Caco-2 (cell line): Measurements from ENCODE around the gene CCNG1. TPM values are rescaled to one million over a fixed set of nuclear protein-coding genes. Genes with fewer than 3 reads are reported as not detected.
"Not testable (repeated sequence)": the region's sequence is repeated elsewhere in the genome, so short reads cannot be mapped to it uniquely, and the experiment has no call there.

Experiments
- BruUV-seq: library from RNA; stranded (reverse); fragments of 400-500 nt; replicated peaks from 2 replicates; lab custom pipeline; 2021; lab: Mats Ljungman, UMichigan
- CTCF ChIA-PET: fragments of 300-600 bp; sonication (Branson Sonifier 250); formaldehyde crosslinking; loops from one replicate; lab custom pipeline; 2022; ENCODE audit warnings: antibody characterized with exemption; lab: Charles Lee
- POLR2A ChIA-PET: fragments of 300-600 bp; sonication (Branson Sonifier 250); formaldehyde crosslinking; loops from one replicate; lab custom pipeline; 2022; ENCODE audit warnings: antibody characterized with exemption; lab: Charles Lee
- DNase-seq, 2 experiments: peaks; one replicate each; pipeline versions ENCODE4 v3.0.0 to v3.0.0-alpha.2; 2020 to 2022
- H3K27me3 ChIP-seq: replicated peaks from 2 replicates; pipeline ENCODE4 v1.6.0; 2011; ENCODE audit warnings: low read length; ENCODE audit not compliant: control insufficient read depth, insufficient read depth
- H3K36me3 ChIP-seq: 2 replicates; pipeline ENCODE4 v1.5.1; 2011; ENCODE audit warnings: low read length; ENCODE audit not compliant: control insufficient read depth, insufficient read depth
- H3K4me1 ChIP-seq: fragments of 250-450 bp; sonication (Bioruptor Pico); 2 replicates; pipeline ENCODE4 v1.5.1; 2020; ENCODE audit warnings: mild to moderate bottlenecking
- H3K4me3 ChIP-seq: 2 replicates; pipeline ENCODE4 v1.5.1; 2011; ENCODE audit warnings: low read depth, mild to moderate bottlenecking, control low read depth, low read length
- H3K9me3 ChIP-seq: fragments of 250-450 bp; sonication (Bioruptor Pico); 2 replicates; pipeline ENCODE4 v1.5.1; 2020; ENCODE audit warnings: mild to moderate bottlenecking, moderate library complexity
- H3K27ac Mint-ChIP-seq: one replicate; pipeline ENCODE4 v1.8.0; 2022; ENCODE audit warnings: mixed read lengths; ENCODE audit not compliant: unreplicated experiment
- H3K27me3 Mint-ChIP-seq: one replicate; pipeline ENCODE4 v1.8.0; 2022; ENCODE audit warnings: mixed read lengths; ENCODE audit not compliant: insufficient read depth, unreplicated experiment
- H3K36me3 Mint-ChIP-seq: one replicate; pipeline ENCODE4 v1.8.0; 2022; ENCODE audit warnings: mild to moderate bottlenecking, mixed read lengths; ENCODE audit not compliant: insufficient read depth, unreplicated experiment
- H3K4me1 Mint-ChIP-seq: one replicate; pipeline ENCODE4 v1.8.0; 2022; ENCODE audit warnings: low read depth, mixed read lengths; ENCODE audit not compliant: unreplicated experiment
- H3K4me3 Mint-ChIP-seq: one replicate; pipeline ENCODE4 v1.8.0; 2022; ENCODE audit warnings: mild to moderate bottlenecking, moderate library complexity, mixed read lengths; ENCODE audit not compliant: unreplicated experiment
- H3K9me3 Mint-ChIP-seq: one replicate; pipeline ENCODE4 v1.8.0; 2022; ENCODE audit warnings: mixed read lengths; ENCODE audit not compliant: unreplicated experiment
- intact Hi-C: fragments of 100-400 bp; cut with micrococcal nuclease; formaldehyde crosslinking; loops from one replicate; pipeline ENCODE4 v1.10.0; 2022; ENCODE audit not compliant: unreplicated experiment
- total RNA-seq: library from RNA; stranded (reverse); gene quantifications from 2 replicates; pipeline ENCODE4 v1.2.3, GENCODE V29; 2022
- TF ChIP-seq, protein P1 (sequence below), 2 experiments: fragments of 200-600 bp in 1 of 2; IDR thresholded peaks; 1 replicate in 1 of 2; 2 replicates in 1 of 2; pipeline versions ENCODE4 v1.5.1 to v1.8.0; 2011 to 2022; ENCODE audit warnings: antibody characterized with exemption in 1 of 2, control low read depth in 1 of 2, inconsistent platforms in 1 of 2, low read depth in 1 of 2, low read length in 1 of 2, mild to moderate bottlenecking in 1 of 2, moderate library complexity in 1 of 2; ENCODE audit not compliant: insufficient read depth in 1 of 2, severe bottlenecking in 1 of 2, unreplicated experiment in 1 of 2

The CCNG1 gene
- total RNA-seq, 1 experiment from 2014 or later, result 181 TPM

- H3K27ac Mint-ChIP-seq, result no peak overlapping the region
- BruUV-seq, result no TSS peak
Observed at GRCh38 chr5:163448491-163448890, 11.1 kb downstream of the CCNG1 start.

DNA sequence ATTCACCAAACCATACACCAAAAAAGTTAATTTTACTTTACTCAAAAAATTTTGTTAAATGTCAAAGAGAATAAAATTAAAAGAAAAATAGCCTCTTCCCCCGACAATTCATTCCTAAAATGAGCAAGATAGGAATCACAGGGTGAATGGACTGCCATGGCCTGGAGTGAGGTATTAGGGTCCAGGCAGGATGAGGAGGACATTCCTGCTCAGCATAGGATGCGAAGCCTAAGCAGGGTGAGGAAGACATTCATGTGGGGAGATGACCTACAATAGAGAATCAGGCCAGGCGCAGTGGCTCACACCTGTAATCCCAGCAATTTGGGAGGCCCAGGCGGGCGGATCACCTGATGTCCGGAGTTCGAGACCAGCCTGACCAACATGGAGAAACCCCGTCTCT, 14.1 kb downstream of the CCNG1 start:
- Mint-ChIP-seq H3K4me1 (no peaks in the 10 kb centered on the region), H3K27ac (no peak overlapping the region), H3K4me3 (no peak overlapping the region), H3K9me3 (no peaks in the 10 kb centered on the region), H3K36me3 (peaks cover 80% of the 10 kb centered on the region), H3K27me3 (no peaks in the 10 kb centered on the region)
- no TSS peak for BruUV-seq
- no peak for DNase-seq
- H3K36me3 ChIP-seq, result no peaks in the 10 kb centered on the region
- POLR2A ChIA-PET, result no interaction called here
- intact Hi-C loops, result no loop called here
- H3K9me3 ChIP-seq, result no peaks in the 10 kb centered on the region
- CTCF ChIA-PET, result no interaction called here
- H3K27me3 ChIP-seq, result no peaks in the 10 kb centered on the region
- no peaks in the 10 kb centered on the region for H3K4me1 ChIP-seq
- TF ChIP-seq, protein P1, sequence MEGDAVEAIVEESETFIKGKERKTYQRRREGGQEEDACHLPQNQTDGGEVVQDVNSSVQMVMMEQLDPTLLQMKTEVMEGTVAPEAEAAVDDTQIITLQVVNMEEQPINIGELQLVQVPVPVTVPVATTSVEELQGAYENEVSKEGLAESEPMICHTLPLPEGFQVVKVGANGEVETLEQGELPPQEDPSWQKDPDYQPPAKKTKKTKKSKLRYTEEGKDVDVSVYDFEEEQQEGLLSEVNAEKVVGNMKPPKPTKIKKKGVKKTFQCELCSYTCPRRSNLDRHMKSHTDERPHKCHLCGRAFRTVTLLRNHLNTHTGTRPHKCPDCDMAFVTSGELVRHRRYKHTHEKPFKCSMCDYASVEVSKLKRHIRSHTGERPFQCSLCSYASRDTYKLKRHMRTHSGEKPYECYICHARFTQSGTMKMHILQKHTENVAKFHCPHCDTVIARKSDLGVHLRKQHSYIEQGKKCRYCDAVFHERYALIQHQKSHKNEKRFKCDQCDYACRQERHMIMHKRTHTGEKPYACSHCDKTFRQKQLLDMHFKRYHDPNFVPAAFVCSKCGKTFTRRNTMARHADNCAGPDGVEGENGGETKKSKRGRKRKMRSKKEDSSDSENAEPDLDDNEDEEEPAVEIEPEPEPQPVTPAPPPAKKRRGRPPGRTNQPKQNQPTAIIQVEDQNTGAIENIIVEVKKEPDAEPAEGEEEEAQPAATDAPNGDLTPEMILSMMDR (IDR thresholded peaks at IDR 0.05; ENCODE audit: insufficient read depth in 1 of 2, low read depth in 1 of 2, low read length in 1 of 2, severe bottlenecking in 1 of 2, unreplicated experiment in 1 of 2), result no peak
- H3K4me3 ChIP-seq, result no peak overlapping the region

More at GRCh38 chr5:163448491-163448890, 11.1 kb downstream of the CCNG1 start:
- Mint-ChIP-seq H3K27me3 (no peaks in the 10 kb centered on the region), H3K36me3 (peaks cover 79% of the 10 kb centered on the region), H3K4me3 (no peak overlapping the region), H3K9me3 (no peaks in the 10 kb centered on the region), H3K4me1 (no peaks in the 10 kb centered on the region)
- TF ChIP-seq, protein P1 (IDR thresholded peaks at IDR 0.05; ENCODE audit: insufficient read depth in 1 of 2, low read depth in 1 of 2, low read length in 1 of 2, severe bottlenecking in 1 of 2, unreplicated experiment in 1 of 2), result no peak
- intact Hi-C loops, result no loop called here
- Histone ChIP-seq H3K27me3 (no peaks in the 10 kb centered on the region), H3K4me1 (no peaks in the 10 kb centered on the region), H3K9me3 (no peaks in the 10 kb centered on the region), H3K36me3 (no peaks in the 10 kb centered on the region; the same call in 1 of the 2 replicates), H3K4me3 (no peak overlapping the region)
- CTCF ChIA-PET, result no interaction called here
- DNase-seq, result no peak
- POLR2A ChIA-PET, result no interaction called here

DNA sequence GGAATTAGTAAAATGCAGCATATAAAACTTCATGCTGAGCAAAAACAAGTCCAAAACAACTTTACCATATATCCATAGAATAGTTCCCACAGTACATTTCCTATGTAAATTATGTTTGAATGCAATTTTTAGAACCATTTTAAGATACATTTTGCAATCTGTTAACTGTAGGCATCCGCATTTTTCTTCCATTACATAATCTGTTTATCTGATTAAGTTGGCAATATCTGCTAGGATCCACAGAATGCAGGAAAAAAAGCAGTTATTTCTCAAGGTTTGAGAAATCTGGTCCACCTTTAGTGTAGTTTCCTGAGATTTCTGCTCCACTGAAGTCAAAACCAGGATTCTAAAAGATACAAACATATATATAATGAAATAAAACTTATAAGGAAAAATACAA, 16.3 kb downstream of the CCNG1 start:
- intact Hi-C loops, result no loop called here
- Mint-ChIP-seq H3K4me1 (no peaks in the 10 kb centered on the region), H3K27ac (no peak overlapping the region), H3K36me3 (peaks cover 65% of the 10 kb centered on the region), H3K4me3 (no peak overlapping the region), H3K27me3 (no peaks in the 10 kb centered on the region), H3K9me3 (no peaks in the 10 kb centered on the region)
- no TSS peak for BruUV-seq
- Histone ChIP-seq H3K4me1 (no peaks in the 10 kb centered on the region; the same call in 1 of the 2 replicates), H3K36me3 (no peaks in the 10 kb centered on the region), H3K9me3 (no peaks in the 10 kb centered on the region), H3K27me3 (no peaks in the 10 kb centered on the region), H3K4me3 (no peak overlapping the region)
- ChIA-PET POLR2A (no interaction called here), CTCF (no interaction called here)
- TF ChIP-seq, protein P1 (IDR thresholded peaks at IDR 0.05; ENCODE audit: insufficient read depth in 1 of 2, low read depth in 1 of 2, low read length in 1 of 2, severe bottlenecking in 1 of 2, unreplicated experiment in 1 of 2), result no peak
- DNase-seq, result no peak

DNA sequence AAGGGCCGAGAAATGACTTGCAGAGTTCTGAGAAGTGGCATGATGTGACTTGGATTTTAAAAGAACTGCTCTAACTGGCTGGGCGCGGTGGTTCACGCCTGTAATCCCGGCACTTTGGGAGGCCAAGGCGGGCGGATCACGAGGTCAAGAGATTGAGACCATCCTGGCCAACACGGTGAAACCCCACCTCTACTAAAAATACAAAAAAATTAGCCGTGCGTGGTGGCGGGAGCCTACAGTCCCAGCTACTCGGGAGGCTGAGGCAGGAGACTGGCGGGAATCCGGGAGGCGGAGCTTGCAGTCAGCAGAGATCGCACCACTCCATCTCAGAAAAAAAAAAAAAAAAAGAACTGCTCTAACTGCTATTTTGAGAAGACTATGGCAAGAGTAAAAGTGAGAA, 18.0 kb downstream of the CCNG1 start:
- POLR2A ChIA-PET, result interaction anchor here (0.6 kb wide), 1 partner anchor 259 kb away, joined by 4 read pairs; no protein-coding TSS in a partner anchor
- DNase-seq, H3K4me3 ChIP-seq, BruUV-seq, intact Hi-C loops, H3K27ac Mint-ChIP-seq, H3K27me3 Mint-ChIP-seq, H3K4me3 Mint-ChIP-seq, H3K27me3 ChIP-seq, H3K9me3 Mint-ChIP-seq, H3K36me3 ChIP-seq, H3K4me1 Mint-ChIP-seq, H3K9me3 ChIP-seq, H3K4me1 ChIP-seq: not testable (repeated sequence)
- CTCF ChIA-PET, result interaction anchor here (0.7 kb wide), 1 partner anchor 46 kb away, joined by 5 read pairs; no protein-coding TSS in a partner anchor
- H3K36me3 Mint-ChIP-seq, result peaks cover 66% of the 10 kb centered on the region
